ENCODE measurements around the gene CEP112.

The CEP112 gene

GRCh38 chr17:65988451-65988850, 203.5 kb downstream of the CEP112 start:
- H3K4me3 ChIP-seq (ENCODE audit: low read depth, low read length): no peak overlapping the region
- TF ChIP-seq, protein P1, sequence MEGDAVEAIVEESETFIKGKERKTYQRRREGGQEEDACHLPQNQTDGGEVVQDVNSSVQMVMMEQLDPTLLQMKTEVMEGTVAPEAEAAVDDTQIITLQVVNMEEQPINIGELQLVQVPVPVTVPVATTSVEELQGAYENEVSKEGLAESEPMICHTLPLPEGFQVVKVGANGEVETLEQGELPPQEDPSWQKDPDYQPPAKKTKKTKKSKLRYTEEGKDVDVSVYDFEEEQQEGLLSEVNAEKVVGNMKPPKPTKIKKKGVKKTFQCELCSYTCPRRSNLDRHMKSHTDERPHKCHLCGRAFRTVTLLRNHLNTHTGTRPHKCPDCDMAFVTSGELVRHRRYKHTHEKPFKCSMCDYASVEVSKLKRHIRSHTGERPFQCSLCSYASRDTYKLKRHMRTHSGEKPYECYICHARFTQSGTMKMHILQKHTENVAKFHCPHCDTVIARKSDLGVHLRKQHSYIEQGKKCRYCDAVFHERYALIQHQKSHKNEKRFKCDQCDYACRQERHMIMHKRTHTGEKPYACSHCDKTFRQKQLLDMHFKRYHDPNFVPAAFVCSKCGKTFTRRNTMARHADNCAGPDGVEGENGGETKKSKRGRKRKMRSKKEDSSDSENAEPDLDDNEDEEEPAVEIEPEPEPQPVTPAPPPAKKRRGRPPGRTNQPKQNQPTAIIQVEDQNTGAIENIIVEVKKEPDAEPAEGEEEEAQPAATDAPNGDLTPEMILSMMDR (IDR thresholded peaks at IDR 0.05; ENCODE audit: borderline replicate concordance, insufficient read depth, low read depth, low read length): no peak

GRCh38 chr17:65987988-65988387, 203.9 kb downstream of the CEP112 start:
- no peak overlapping the region for H3K4me3 ChIP-seq (ENCODE audit: low read depth, low read length)
- TF ChIP-seq, protein P1 (IDR thresholded peaks at IDR 0.05; ENCODE audit: borderline replicate concordance, insufficient read depth, low read depth, low read length): peak; percentile 46; the same call in 1 of the 2 replicates

DNA sequence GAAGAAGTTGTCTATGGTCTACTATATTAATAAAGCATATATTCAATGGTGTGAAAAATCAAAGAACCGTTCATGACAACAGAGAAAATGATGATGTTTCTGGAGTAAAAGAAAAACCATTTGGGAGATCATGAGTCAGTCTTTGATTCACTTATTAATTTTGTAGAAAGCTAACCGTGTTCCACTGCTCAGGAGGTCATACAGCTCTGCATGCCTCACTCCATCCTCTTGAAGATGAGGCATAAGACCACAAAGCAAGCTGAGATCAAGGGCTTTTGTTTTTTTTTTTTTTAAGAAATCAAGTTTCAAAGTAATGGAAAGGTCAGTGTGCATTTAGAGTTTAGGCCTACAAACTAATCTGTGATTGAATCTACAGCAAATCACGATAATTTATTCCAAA, 206.4 kb downstream of the CEP112 start:
- H3K4me3 ChIP-seq (ENCODE audit: low read depth, low read length): no peak overlapping the region
- TF ChIP-seq, protein P1 (IDR thresholded peaks at IDR 0.05; ENCODE audit: borderline replicate concordance, insufficient read depth, low read depth, low read length): no peak

- no peak overlapping the region for H3K4me3 ChIP-seq (ENCODE audit: low read depth, low read length)
- TF ChIP-seq, protein P1 (IDR thresholded peaks at IDR 0.05; ENCODE audit: borderline replicate concordance, insufficient read depth, low read depth, low read length): no peak
Observed at GRCh38 chr17:65984299-65984698, 207.6 kb downstream of the CEP112 start.

DNA sequence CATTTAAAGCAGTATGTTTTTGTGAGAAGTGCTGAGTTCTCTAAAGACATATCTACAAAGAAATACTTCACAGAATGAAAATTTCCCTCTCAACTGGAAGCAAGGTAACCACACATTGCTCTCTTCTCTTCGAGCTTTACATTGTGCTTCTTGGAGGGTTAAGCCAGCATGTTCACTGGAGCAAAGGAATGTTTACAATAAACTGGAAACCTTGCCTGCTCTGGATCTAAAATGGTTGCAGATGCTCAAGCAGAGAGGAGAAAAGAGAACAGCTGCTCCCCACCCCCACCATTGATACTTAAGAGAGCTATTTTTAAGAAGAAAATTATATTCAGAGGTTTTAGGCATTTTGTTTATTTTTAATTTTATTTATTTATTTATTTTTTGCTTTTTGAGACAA, 213.1 kb downstream of the CEP112 start:
- H3K4me3 ChIP-seq (ENCODE audit: low read depth, low read length): no peak overlapping the region
- TF ChIP-seq, protein P1 (IDR thresholded peaks at IDR 0.05; ENCODE audit: borderline replicate concordance, insufficient read depth, low read depth, low read length): no peak

- TF ChIP-seq, protein P1 (IDR thresholded peaks at IDR 0.05; ENCODE audit: borderline replicate concordance, insufficient read depth, low read depth, low read length): no peak
- no peak overlapping the region for H3K4me3 ChIP-seq (ENCODE audit: low read depth, low read length)
Observed at GRCh38 chr17:65977041-65977440, 214.9 kb downstream of the CEP112 start.

DNA sequence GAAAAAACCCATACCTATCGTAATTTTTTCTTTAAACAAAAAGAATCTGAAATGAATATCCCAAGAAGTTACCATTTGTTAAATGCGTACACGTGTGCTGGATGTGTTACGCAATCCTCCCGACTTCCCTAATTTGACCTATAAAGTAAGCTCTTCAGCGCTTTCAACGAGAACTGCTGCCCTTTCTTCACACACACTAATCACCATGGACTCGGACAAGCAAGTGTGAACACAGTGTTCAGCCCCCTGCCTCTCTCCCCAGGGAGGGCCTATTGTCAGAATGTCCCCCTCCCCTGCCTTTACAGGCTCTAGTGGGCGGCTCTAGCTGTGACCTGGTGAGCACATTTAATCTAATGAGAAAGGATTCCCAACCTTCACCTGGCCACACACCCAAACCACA, 216.1 kb downstream of the CEP112 start:
- TF ChIP-seq, protein P1 (IDR thresholded peaks at IDR 0.05; ENCODE audit: borderline replicate concordance, insufficient read depth, low read depth, low read length): no peak
- H3K4me3 ChIP-seq (ENCODE audit: low read depth, low read length): no peak overlapping the region
